ENCODE results near the gene DCUN1D2. TPM values are rescaled to one million over a fixed set of nuclear protein-coding genes. Genes with fewer than 3 reads are reported as not detected.

The DCUN1D2 gene
- total RNA-seq, 1 donor, result 8.3 TPM

GRCh38 chr13:113432506-113433270 is 57.8 kb downstream of the DCUN1D2 start:
- TF ChIP-seq CTCF (IDR thresholded peaks at IDR 0.05; ENCODE audit: insufficient read depth, low read length), result no peak
- H3K4me3 ChIP-seq (ENCODE audit: low read depth, low read length), result no peak overlapping the region
- no peak for DNase-seq (ENCODE audit: low read depth)

GRCh38 chr13:113431171-113431570 is 59.3 kb downstream of the DCUN1D2 start:
- TF ChIP-seq CTCF (IDR thresholded peaks at IDR 0.05; ENCODE audit: insufficient read depth, low read length), result no peak

GRCh38 chr13:113430378-113431110 is 60.0 kb downstream of the DCUN1D2 start:
- DNase-seq (ENCODE audit: low read depth), result no peak
- no peak overlapping the region for H3K4me3 ChIP-seq (ENCODE audit: low read depth, low read length)
- no peak for TF ChIP-seq CTCF (IDR thresholded peaks at IDR 0.05; ENCODE audit: insufficient read depth, low read length)

More at GRCh38 chr13:113431171-113431570, 59.3 kb downstream of the DCUN1D2 start:
- H3K4me3 ChIP-seq (ENCODE audit: low read depth, low read length), result no peak overlapping the region
- DNase-seq (ENCODE audit: low read depth), result no peak

- DNase-seq (ENCODE audit: low read depth), result no peak
- H3K4me3 ChIP-seq (ENCODE audit: low read depth, low read length), result no peak overlapping the region
- no peak for TF ChIP-seq CTCF (IDR thresholded peaks at IDR 0.05; ENCODE audit: insufficient read depth, low read length)
Measured at GRCh38 chr13:113429608-113429985, 60.9 kb downstream of the DCUN1D2 start.

GRCh38 chr13:113428871-113429607 is 61.5 kb downstream of the DCUN1D2 start:
- no peak for DNase-seq (ENCODE audit: low read depth)
- TF ChIP-seq CTCF (IDR thresholded peaks at IDR 0.05; ENCODE audit: insufficient read depth, low read length), result no peak
- no peak overlapping the region for H3K4me3 ChIP-seq (ENCODE audit: low read depth, low read length)

GRCh38 chr13:113428469-113428865 is 62.0 kb downstream of the DCUN1D2 start:
- no peak for DNase-seq (ENCODE audit: low read depth)
- no peak for TF ChIP-seq CTCF (IDR thresholded peaks at IDR 0.05; ENCODE audit: insufficient read depth, low read length)

More at GRCh38 chr13:113428469-113428865, 62.0 kb downstream of the DCUN1D2 start:
- no peak overlapping the region for H3K4me3 ChIP-seq (ENCODE audit: low read depth, low read length)

All from fibroblast of the aortic adventitia (primary cell).